Type B pancreatic cell (in vitro differentiated cells): ENCODE data around the gene WNT10A. TPM values are rescaled to one million over a fixed set of nuclear protein-coding genes. Genes with fewer than 3 reads are reported as not detected.

Experiments
- DNase-seq: peaks from one replicate; pipeline ENCODE4 v3.0.0; 2021; ENCODE audit warnings: mixed read lengths; ENCODE audit not compliant: unreplicated experiment; ENCODE audit errors: extremely low spot score
- H3K27ac Mint-ChIP-seq: 2 replicates; pipeline ENCODE4 v1.8.0; 2021; ENCODE audit warnings: mild to moderate bottlenecking, mixed read lengths
- H3K27me3 Mint-ChIP-seq: 2 replicates; pipeline ENCODE4 v1.8.0; 2021; ENCODE audit warnings: mixed read lengths
- H3K36me3 Mint-ChIP-seq: 2 replicates; pipeline ENCODE4 v1.8.0; 2021; ENCODE audit warnings: mixed read lengths
- H3K4me1 Mint-ChIP-seq: one replicate; pipeline ENCODE4 v1.8.0; 2021; ENCODE audit warnings: mixed read lengths; ENCODE audit not compliant: unreplicated experiment
- H3K4me3 Mint-ChIP-seq: 2 replicates; pipeline ENCODE4 v1.8.0; 2021; ENCODE audit warnings: mild to moderate bottlenecking, mixed read lengths
- H3K9me3 Mint-ChIP-seq: 2 replicates; pipeline ENCODE4 v1.8.0; 2021; ENCODE audit warnings: mixed read lengths
- total RNA-seq: library from RNA; stranded (reverse); gene quantifications from 2 replicates; pipeline ENCODE4 v1.2.1, GENCODE V29; 2021; ENCODE audit warnings: low replicate concordance
- TF ChIP-seq, protein P1 (sequence below): fragments of 200-600 bp; sonication (generic); conservative IDR thresholded peaks from 2 replicates; pipeline ENCODE4 v1.5.0; 2021; ENCODE audit warnings: antibody characterized with exemption, mild to moderate bottlenecking

Gene WNT10A
- total RNA-seq, 1 donor from 2014 or later: 5.5 TPM

DNA sequence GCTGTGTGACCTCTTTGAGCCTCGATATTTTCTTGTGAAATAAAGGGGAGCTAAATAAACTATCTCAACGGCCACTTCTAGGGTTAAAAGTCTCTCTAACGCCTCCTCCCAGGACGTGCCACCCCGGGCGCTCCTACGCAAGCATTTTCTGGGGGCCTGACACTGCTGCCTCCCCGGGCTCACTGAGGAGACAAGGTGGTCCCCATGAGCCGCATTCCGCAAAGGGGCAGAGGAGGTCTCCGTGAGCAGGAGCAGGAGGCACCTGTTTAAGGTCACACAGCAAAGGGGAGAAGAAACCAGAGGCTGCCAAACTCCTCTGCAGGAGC is 913 bp upstream of the WNT10A start:
- Mint-ChIP-seq H3K9me3 (no peaks in the 10 kb centered on the region), H3K36me3 (peaks cover 5% of the 10 kb centered on the region), H3K27me3 (peaks cover 72% of the 10 kb centered on the region), H3K4me1 (peaks cover 28% of the 10 kb centered on the region), H3K4me3 (peak overlapping the region; percentile 85), H3K27ac (peak overlapping the region; percentile 79)
- DNase-seq: no peak
- TF ChIP-seq, protein P1, sequence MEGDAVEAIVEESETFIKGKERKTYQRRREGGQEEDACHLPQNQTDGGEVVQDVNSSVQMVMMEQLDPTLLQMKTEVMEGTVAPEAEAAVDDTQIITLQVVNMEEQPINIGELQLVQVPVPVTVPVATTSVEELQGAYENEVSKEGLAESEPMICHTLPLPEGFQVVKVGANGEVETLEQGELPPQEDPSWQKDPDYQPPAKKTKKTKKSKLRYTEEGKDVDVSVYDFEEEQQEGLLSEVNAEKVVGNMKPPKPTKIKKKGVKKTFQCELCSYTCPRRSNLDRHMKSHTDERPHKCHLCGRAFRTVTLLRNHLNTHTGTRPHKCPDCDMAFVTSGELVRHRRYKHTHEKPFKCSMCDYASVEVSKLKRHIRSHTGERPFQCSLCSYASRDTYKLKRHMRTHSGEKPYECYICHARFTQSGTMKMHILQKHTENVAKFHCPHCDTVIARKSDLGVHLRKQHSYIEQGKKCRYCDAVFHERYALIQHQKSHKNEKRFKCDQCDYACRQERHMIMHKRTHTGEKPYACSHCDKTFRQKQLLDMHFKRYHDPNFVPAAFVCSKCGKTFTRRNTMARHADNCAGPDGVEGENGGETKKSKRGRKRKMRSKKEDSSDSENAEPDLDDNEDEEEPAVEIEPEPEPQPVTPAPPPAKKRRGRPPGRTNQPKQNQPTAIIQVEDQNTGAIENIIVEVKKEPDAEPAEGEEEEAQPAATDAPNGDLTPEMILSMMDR: no peak

DNA sequence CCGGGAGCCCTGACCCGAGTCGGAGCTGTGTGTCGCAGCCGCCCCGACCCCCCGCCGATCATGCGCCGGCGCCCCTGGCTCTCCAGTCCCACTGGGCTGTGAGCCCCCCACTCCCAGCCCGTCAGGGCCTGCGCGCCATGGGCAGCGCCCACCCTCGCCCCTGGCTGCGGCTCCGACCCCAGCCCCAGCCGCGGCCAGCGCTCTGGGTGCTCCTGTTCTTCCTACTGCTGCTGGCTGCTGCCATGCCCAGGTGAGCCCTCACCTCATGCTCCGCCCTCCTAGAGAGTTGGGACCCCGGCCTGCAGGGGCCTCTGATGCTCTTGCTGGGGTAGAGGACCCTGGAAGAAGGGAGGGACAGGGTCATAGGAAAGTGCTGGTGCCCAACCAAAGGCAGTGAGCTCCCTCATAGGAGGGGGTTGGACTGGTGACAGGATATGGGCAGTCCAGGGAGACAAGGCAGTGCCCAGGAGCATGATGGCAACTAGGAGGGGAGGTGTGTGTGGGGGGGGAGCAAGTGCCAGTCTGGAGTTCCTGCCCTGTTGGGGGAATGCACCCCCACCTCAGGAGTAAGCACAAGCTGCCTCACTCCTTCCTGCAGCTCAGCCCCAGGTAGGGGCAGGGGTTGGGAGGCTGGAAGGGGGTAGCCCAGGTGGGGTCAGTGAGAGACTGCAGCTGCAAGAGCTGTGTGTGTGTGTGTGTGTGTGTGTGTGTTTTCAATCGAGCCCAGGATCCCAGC is 375 bp downstream of the WNT10A start:
- TF ChIP-seq, protein P1: no peak
- Mint-ChIP-seq H3K27ac (peak overlapping the region; percentile 35), H3K9me3 (no peaks in the 10 kb centered on the region), H3K36me3 (peaks cover 5% of the 10 kb centered on the region), H3K4me3 (peak overlapping the region; percentile 83), H3K4me1 (peaks cover 34% of the 10 kb centered on the region), H3K27me3 (peaks cover 73% of the 10 kb centered on the region)
- no peak for DNase-seq

DNA sequence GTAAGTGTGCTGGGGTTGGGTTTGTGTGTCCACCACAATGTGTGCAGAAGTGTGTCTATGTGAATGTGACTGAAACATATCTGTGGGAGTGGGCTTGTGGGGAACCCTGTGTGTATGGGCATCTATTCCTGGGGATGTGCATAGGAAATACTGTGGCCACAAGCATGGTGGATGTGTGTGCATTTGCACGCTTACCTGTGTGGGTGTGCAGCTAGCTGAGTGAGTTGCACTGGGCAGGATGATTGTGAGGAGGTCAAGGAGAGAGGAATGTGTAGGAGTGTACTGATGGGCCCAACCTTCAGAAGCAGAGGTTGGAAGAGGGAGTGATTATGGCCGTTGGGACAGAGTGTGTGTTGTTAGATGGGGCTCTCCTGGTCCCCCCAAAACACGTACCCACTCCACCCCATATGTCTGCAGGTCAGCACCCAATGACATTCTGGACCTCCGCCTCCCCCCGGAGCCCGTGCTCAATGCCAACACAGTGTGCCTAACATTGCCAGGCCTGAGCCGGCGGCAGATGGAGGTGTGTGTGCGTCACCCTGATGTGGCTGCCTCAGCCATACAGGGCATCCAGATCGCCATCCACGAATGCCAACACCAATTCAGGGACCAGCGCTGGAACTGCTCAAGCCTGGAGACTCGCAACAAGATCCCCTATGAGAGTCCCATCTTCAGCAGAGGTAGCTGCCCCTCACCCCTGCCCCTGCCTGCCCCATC is 1.2 kb downstream of the WNT10A start:
- DNase-seq: no peak
- Mint-ChIP-seq H3K36me3 (peaks cover 5% of the 10 kb centered on the region), H3K4me3 (peak overlapping the region; percentile 83), H3K9me3 (no peaks in the 10 kb centered on the region), H3K27me3 (peaks cover 71% of the 10 kb centered on the region), H3K4me1 (peaks cover 29% of the 10 kb centered on the region), H3K27ac (peak overlapping the region; percentile 75)
- TF ChIP-seq, protein P1: no peak

DNA sequence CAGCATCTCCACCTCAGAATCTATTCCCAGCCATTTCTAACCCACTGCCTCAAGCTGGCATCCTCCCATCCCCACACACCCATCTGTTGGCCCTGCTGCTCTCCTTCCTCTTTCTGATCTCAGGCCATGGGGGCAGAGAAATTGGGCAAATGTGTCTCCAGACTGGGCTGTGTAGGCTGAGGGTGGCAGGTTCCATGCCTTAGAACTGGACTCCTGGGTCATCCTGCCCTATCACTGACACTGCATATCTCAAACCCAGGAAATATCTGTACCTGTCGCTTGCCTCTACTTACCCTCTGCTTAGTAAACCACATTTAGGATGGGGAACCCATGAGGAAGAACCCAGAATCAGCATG is 1.8 kb downstream of the WNT10A start:
- Mint-ChIP-seq H3K36me3 (peaks cover 5% of the 10 kb centered on the region), H3K27me3 (peaks cover 72% of the 10 kb centered on the region), H3K27ac (peak overlapping the region; percentile 75), H3K4me3 (peak overlapping the region; percentile 72), H3K4me1 (peaks cover 28% of the 10 kb centered on the region), H3K9me3 (no peaks in the 10 kb centered on the region)
- TF ChIP-seq, protein P1: no peak
- DNase-seq: no peak

DNA sequence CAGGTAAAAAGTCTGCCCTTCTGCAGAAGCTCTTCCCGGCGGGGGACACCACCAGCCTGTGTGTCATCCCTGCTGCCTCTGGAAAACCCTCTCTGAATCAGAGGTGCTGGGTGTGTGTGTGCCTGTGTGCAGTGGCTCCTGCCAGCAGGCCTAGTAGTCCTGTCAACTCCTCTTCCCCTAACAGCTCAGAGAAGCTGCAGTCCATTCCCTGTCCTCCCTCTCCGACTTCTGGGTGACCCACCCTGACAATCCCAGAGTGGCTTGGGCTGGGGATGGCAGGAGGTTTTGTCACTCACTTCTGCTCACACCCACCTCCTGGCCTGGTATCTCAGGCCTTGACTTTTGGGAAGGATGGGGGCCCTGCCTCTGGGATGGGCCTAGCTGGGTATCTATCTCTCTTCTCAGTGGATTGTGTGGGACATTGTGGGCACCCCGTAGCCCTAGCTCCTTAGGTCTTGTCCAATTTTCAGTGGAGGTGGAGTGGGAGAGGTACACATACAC is 2.3 kb downstream of the WNT10A start:
- H3K4me3 Mint-ChIP-seq: peak overlapping the region; percentile 72
- H3K36me3 Mint-ChIP-seq: peaks cover 5% of the 10 kb centered on the region
- TF ChIP-seq, protein P1: no peak
- H3K9me3 Mint-ChIP-seq: no peaks in the 10 kb centered on the region
- peak overlapping the region; percentile 75 for H3K27ac Mint-ChIP-seq
- H3K4me1 Mint-ChIP-seq: peaks cover 28% of the 10 kb centered on the region
- peaks cover 77% of the 10 kb centered on the region for H3K27me3 Mint-ChIP-seq
- DNase-seq: no peak
